Measurements from ENCODE around the gene TRPC1. TPM values are rescaled to one million over a fixed set of nuclear protein-coding genes. Genes with fewer than 3 reads are reported as not detected.

TRPC1 gene
- 10 to 100 TPM in 1 of 4 donors, 1 to 10 TPM in 3; 3.3 to 12.0 (median 4.6) TPM for total RNA-seq

DNA sequence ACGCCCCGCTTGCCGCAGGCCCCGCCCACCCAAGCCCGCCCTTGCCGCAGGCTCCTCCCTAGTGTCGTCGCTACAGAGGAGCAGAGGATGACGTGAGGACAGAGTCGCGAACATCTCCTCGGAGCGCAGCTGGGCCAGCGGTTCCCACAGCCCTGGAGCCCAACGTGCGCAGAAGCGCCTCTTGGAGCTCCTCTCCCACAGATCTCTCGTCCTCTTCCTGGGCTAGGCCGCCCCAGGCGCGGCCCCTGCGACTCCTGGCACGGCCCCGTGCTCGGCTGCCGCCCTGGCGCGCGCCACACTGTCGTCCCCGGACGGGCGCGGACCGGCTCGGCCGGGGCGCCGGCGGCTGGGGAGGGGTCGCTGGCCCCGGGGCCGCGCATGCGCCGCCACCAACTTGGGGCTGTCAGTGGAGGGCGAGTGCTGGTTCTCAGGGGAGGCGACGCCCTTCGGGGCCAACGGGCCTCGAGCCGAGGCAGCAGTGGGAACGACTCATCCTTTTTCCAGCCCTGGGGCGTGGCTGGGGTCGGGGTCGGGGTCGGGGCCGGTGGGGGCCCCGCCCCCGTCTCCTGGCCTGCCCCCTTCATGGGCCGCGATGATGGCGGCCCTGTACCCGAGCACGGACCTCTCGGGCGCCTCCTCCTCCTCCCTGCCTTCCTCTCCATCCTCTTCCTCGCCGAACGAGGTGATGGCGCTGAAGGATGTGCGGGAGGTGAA is at the start of gene TRPC1:
Gene TRPC1 (plus strand): TSS at position 67 of the 714 bp plus-strand sequence. CDS start 526 bp downstream, at position 593.
- 0% methylated on average over 3 of the region's 73 CpGs for WGBS
- peak; percentile 46 to 70 for TF ChIP-seq POLR2A (IDR thresholded peaks at IDR 0.05)
- TF ChIP-seq, protein P1, sequence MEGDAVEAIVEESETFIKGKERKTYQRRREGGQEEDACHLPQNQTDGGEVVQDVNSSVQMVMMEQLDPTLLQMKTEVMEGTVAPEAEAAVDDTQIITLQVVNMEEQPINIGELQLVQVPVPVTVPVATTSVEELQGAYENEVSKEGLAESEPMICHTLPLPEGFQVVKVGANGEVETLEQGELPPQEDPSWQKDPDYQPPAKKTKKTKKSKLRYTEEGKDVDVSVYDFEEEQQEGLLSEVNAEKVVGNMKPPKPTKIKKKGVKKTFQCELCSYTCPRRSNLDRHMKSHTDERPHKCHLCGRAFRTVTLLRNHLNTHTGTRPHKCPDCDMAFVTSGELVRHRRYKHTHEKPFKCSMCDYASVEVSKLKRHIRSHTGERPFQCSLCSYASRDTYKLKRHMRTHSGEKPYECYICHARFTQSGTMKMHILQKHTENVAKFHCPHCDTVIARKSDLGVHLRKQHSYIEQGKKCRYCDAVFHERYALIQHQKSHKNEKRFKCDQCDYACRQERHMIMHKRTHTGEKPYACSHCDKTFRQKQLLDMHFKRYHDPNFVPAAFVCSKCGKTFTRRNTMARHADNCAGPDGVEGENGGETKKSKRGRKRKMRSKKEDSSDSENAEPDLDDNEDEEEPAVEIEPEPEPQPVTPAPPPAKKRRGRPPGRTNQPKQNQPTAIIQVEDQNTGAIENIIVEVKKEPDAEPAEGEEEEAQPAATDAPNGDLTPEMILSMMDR (IDR thresholded peaks at IDR 0.05) = no peak
- TF ChIP-seq POLR2AphosphoS5 (IDR thresholded peaks at IDR 0.05) = peak in 1 of 3 donors; percentile 26
- no peak for TF ChIP-seq EP300 (IDR thresholded peaks at IDR 0.05)
- H3K4me1 ChIP-seq = peaks cover 14% of the 10 kb centered on the region
- peak within 1 kb of the TSS; percentile 96 for H3K27ac ChIP-seq
- peak; percentile 75 to 80 for DNase-seq (ENCODE audit: low spot score in 2 of 2)
- H3K9me3 ChIP-seq = no peaks in the 10 kb centered on the region
- no peaks in the 10 kb centered on the region for H3K27me3 ChIP-seq
- no peaks in the 10 kb centered on the region for H3K36me3 ChIP-seq
- H3K4me3 ChIP-seq = peak within 1 kb of the TSS; percentile 75

DNA sequence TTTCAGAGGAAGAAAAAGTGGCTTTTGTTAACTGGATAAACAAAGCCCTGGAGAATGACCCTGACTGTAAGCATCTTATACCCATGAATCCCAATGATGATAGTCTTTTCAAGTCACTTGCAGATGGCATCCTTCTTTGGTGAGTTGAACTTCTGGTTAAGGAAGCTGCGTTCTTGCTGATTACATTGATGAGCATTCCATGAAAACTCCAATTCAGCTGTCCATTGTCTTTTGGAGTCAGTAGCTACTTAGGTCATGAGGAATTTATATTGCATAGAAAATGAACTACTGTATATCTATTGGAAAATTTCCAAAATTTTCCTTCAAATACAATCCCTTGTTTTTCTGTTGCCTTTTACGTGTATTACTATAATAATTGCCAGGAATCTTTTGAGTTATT is 47.7 kb upstream of the TRPC1 start:
- Histone ChIP-seq H3K36me3 (no peaks in the 10 kb centered on the region), H3K4me3 (no peak overlapping the region), H3K9me3 (no peaks in the 10 kb centered on the region), H3K27me3 (no peaks in the 10 kb centered on the region), H3K27ac (no peak overlapping the region), H3K4me1 (no peaks in the 10 kb centered on the region)
- no peak for DNase-seq (ENCODE audit: low spot score in 2 of 2)
- TF ChIP-seq, protein P1 (IDR thresholded peaks at IDR 0.05) = no peak
- 71% methylated on average over 2 of the region's 2 CpGs for WGBS

DNA sequence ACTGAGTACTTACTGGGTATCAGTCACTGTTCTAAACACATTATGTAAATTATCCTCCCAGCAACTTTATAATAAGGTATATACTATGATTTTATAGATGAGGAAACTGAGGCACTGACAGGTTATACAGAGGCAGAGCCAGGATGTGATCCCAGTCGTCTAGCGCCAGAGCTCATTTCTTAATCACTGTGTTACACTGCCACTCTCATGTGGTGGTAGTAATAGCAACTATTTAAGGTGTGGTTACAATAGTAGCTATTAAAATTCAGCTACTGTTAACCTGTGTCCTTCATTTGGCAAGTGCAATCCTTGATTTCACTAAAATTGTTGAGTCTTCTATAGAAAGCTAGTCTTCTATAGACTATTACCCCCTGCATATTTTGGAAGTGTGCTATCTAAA is 43.1 kb upstream of the TRPC1 start:
- no peak for DNase-seq (ENCODE audit: low spot score in 2 of 2)
- Histone ChIP-seq H3K4me3 (no peak overlapping the region), H3K27me3 (no peaks in the 10 kb centered on the region), H3K36me3 (no peaks in the 10 kb centered on the region), H3K9me3 (no peaks in the 10 kb centered on the region), H3K4me1 (no peaks in the 10 kb centered on the region), H3K27ac (no peak overlapping the region)
- TF ChIP-seq POLR2AphosphoS5 (IDR thresholded peaks at IDR 0.05) = no peak
- TF ChIP-seq, protein P1 (IDR thresholded peaks at IDR 0.05) = no peak
- no peak for TF ChIP-seq EP300 (IDR thresholded peaks at IDR 0.05)
- TF ChIP-seq POLR2A (IDR thresholded peaks at IDR 0.05) = no peak
- WGBS = 77% methylated on average over 2 of the region's 2 CpGs

DNA sequence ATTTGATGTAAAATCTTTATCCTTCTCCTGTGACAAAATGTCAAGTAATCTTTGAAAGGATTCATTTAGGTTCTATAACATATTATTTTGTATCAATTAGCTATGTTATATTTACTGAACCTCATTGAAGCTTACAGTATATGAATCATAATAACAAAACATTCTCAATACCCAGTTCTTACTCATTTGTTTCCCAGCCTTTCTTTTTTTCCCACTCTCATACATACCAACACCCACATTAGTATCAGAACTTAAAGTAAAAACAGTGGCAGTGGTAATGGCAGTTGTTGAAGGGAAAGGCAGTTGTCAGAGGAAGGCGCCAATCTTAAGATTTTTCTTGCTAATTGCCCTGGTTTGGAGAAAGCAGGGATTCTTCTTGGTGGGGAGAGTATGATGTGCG is 33.2 kb upstream of the TRPC1 start:
- Histone ChIP-seq H3K27ac (no peak overlapping the region), H3K4me3 (no peak overlapping the region), H3K9me3 (no peaks in the 10 kb centered on the region), H3K27me3 (no peaks in the 10 kb centered on the region), H3K36me3 (no peaks in the 10 kb centered on the region), H3K4me1 (no peaks in the 10 kb centered on the region)
- 93% methylated on average over 2 of the region's 2 CpGs for WGBS
- no peak for TF ChIP-seq POLR2AphosphoS5 (IDR thresholded peaks at IDR 0.05)
- no peak for TF ChIP-seq EP300 (IDR thresholded peaks at IDR 0.05)
- TF ChIP-seq POLR2A (IDR thresholded peaks at IDR 0.05) = no peak
- TF ChIP-seq, protein P1 (IDR thresholded peaks at IDR 0.05) = no peak
- no peak for DNase-seq (ENCODE audit: low spot score in 2 of 2)

DNA sequence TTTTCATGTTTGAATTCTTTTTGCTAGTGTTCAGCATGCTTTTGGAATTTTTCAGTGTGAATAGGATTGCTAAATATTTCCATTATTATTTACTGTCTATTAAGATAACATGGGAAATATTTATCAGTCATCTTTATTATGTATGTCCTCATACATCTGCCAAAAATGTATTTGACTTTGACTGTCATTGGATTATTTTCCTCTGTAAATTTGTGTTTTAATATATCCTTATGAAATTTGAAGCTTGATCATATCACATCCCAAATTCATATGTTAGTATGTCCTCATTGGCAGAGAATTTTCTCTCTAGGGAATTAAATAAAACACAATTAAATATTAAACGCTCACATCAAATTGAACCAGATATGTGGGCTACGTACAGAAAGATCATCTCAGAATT is 32.3 kb upstream of the TRPC1 start:
- Histone ChIP-seq H3K4me3 (no peak overlapping the region), H3K4me1 (no peaks in the 10 kb centered on the region), H3K9me3 (no peaks in the 10 kb centered on the region), H3K27ac (no peak overlapping the region), H3K27me3 (no peaks in the 10 kb centered on the region), H3K36me3 (no peaks in the 10 kb centered on the region)
- TF ChIP-seq POLR2A (IDR thresholded peaks at IDR 0.05) (no peak), POLR2AphosphoS5 (IDR thresholded peaks at IDR 0.05) (no peak), EP300 (IDR thresholded peaks at IDR 0.05) (no peak)
- TF ChIP-seq, protein P1 (IDR thresholded peaks at IDR 0.05) = no peak
- 84% methylated on average over 2 of the region's 2 CpGs for WGBS
- DNase-seq (ENCODE audit: low spot score in 2 of 2) = no peak
